ENCODE results near the gene RGS14.
"Not testable (repeated sequence)": the region's sequence is repeated elsewhere in the genome, so short reads cannot be mapped to it uniquely, and the experiment has no call there.

Gene RGS14

DNA sequence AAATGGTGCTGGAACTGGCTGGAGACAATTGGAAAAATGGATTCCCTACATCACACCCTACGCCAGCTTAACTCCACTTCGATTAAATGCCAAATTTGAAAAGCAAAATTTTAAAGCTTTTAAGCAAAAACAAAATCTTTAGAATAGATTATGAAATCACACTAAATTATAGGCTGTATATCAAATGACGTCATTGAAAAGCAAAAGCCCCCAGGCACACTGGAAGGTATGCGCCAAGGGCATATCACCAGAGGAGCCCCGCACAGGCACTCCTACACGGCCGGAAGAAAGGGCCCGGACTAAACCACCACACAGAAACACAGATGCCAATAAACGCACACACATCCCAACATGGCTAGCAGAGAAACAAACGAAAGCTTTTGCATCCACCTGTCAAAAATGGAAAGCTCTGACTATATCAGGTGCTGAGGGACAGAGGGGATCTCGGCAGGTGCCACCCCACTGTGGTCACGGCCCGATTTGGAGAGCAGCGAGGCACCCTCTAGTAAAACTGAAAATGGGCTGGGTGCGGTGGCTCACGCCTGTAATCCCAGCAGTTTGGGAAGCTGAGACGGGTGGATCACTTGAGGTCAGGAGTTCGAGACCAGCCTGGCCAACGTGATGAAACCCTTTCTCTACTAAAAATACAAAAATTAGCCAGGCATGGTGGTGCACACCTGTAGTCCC lies 29.0 kb upstream of the RGS14 start:
- DNase-seq = no peak

DNA sequence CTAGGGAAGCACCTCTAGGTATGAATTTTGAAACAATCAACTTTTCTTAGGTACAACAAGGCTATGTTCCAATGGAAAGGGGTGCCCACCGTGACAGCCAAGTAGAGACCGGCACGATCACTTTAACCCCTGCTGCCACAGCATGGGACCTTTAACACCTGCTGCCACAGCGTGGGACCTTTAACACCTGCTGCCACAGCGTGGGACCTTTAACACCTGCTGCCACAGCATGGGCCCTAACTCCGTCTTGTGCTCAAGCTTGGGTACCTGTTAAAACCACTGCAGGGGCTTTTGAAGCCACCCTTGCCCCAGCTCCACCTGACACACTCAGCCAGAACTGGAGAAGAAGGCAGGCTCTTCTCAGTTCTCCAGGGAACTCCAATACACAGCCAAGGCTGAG lies 27.8 kb upstream of the RGS14 start:
- DNase-seq = no peak

DNA sequence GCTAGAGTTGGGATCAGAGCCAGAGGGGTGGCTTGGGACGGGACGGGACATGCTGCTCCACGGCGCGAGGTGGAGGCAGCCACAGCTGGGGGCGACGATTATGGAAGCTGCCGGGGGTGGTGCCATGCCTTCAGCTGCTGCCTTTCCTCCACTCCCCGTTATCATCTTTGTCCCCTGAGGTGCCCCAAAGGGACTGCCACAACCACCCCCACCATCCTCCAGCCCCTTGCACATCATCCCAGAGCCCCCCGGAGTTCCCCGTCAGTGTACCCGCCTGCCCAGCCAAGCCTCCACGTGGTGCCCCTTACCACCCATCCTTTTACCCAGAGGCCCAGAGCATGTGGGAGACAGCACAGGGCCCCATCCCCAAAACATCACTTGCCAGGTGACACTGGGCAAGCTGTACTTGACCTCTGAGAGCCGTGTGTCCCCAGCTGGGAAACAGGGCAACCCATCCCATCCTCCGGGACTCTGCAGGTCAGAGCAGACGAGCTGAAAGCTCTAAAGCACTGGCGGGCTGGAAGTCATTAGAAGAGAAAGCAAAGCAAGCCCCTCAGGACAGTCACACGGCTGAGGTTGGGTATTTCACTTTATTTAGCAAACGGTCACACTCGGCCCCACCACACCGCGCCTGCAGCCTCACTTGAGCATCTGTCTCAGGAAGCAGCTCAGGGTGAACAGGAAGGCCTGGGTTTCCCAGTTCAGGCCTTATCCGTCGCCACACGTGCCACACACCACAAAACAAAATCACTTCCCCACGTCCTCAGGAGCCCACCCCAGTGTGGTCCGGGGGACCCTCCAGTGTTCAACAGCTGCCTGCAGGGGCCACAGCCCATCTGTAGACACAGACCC lies 26.5 kb upstream of the RGS14 start:
- DNase-seq = no peak

DNA sequence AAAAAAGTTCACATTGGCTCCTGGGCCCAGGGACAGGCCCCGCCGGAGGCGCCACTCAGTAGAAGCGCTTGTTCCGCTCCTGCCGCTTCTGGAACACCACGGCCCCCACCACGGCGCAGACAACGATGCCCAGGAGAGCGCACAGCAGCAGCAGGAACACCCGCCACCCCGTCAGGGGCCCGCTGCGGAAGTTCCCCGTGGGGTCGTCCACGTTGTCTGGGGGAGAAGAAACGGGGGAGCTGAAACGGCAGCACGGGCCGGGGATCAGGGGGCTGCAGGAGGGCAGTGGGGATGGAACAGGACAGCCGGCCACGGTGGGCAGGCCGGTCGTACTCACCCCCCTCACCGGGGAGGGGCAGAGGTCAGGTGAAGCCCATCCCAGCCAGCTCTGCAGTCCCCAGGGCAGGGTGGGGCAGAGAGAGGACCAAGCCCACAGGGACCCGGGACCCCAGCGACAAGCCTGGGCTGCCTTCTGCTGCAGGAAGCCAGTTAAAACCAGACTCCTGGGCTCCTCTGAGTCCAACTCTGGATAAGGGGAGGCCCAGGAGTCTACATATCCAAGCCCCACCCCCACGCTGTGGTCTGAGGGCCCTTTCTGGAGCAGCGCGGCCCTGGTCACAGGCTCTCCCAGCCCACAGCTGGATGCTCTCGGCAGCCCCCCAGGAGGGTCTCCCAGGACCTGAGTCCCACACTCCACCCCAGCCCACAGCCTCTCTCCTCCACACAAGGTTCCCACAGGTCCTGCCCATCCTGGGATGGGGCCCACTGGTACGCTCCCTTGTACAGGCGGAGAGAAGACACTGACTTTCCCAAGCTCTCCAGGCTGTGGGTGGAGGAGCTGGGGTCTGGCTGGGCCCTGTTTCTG lies 25.5 kb upstream of the RGS14 start:
- DNase-seq = no peak

DNA sequence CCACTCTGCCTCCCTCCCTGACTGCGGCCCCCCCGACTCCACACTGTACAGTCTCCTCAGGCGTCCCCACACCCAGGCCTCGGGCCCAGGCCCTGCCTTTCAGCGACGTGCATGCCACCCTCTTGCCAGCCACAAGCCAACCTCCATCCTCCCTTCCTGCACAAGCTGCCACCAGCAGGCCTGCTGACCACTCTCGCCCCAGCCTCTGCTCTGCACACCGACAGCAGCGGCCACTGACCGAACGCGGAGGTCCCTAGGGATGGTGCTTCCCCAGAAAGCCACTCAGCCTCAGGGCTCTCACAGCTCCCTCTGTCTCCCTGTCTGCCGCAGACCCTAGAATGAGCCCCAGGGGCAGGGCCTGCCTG lies 24.8 kb upstream of the RGS14 start:
- no peak for DNase-seq

DNA sequence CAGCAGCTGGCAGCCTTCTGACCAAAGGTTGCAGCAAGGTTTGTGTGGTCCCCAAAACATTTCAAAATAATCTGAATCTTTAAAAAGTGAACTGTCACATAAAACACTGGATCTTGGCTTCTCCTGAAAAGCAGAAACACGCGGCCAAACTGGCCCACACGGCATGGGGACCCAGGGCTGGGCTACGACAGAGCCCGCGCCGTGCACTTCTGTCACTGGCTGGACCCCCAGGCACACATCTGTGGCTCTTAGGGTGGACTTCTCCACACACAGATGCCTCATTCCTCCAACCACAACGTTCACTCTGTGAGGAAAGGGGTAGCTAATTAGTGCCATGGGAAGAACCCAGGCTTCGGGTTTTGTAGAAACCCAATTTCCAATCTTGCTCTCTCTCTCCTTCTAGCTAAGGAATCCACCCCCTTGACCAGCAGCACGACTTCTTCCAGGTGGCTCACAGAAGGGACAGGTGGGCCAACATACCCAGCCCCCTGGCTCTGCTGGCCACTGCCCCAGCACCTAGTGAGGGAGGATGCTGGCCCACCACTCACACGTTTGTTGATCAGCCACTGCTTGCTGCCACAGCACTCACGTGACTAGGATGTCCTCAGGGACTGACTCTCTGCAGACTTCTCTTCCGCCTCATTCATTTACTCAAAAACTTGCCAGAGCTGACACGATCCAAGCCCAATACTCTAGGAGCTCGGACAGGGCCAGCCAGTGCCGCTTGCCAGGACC lies 24.1 kb upstream of the RGS14 start:
- no peak for DNase-seq

DNA sequence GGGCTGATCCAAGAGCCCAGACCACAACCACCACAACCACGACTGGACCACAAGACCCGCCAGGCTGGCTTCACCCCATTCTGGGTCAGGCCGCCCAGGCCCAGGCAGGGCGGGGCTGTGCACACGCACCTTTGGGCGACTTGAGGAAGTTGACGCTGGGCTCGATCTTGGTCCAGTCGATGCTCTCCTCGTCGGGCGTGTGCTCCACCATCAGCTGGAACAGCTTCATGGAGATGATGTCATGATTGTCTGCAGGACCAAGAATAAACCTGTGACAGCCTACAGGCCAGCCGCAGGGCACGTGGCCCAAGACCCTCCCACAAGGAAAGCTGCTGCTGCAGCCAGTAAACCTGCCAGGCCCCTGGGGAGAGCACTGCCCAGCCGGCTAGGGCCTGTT lies 23.6 kb upstream of the RGS14 start:
- no peak for DNase-seq

DNA sequence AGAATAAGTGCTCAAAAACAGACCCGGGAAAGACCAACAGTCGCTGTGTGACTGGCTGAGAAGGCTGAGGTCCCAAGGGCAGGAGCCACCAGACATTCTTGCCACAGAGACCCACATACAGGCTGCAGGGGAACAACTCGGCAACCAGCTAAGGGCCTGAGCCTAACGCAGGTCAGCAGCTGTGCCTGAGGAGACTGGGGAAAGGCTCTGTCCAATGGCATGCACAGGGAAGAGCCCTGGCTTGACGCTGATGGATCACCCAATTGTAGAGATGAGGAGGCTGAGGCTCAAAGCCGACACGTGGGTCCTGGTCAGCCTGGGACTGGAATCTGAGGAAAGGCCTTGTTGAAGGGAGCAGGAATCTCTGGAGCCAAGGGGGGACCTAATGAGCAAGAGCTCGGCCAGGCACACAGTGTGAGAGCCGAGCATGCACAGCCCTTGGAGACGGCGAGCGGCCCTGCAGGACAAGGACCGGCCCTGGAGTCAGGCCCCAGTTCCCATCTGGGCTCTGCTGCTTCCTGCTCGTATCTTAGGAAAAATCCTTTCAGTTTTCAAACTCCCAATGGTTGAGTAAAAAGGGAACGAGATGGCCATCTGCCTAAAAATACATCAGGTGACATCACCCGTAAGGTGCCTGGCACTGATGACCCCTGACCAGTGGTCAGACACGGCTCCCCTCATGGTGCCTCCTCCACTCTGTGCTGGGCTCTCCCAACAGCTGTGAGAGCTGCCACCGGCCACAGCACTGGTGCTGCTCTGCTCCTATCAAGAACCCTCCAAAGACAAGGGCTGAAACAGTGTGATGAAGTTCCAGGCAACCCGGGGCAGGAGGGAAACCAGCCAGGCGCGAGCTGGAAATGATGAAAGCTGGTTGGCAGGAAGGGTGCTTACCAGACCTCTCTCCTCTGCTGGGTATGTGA lies 22.7 kb upstream of the RGS14 start:
- DNase-seq = no peak

DNA sequence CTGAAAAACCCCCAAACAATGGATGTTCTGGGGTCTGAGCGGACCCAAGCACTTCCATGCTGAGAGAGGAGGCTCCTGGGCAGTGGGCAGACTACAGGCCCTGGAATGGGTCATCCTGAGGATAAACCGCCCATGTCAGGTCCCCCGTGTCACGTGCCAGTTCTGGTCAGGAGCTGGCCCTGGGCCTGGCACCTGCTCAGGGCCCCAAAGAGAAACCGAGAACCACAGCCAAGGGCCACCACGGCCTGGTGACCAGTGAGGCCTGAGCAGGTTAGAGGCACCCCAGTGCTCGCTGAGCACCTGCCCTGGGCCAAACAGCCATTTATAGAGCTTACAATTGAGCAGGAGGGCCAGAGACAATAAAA lies 22.0 kb upstream of the RGS14 start:
- DNase-seq = no peak

DNA sequence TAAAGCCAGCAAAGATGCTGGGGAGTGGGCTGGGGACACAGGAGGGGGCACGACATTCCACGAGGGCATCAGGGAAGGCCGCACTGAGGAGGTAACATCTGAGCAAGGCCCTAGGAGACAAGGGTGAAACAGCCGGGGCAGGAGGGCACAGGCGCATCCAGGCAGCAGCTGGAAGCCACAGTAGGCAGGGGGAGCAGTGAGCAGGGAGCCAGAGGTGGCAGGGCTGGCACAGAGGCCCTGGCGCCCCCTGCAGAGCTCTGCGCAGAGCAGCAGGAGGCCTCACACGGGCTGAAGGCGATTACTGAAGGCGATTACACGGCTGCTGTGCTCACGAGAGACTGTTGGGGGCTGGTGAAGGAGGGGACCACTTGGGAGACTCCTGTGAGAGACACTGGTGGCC lies 21.6 kb upstream of the RGS14 start:
- DNase-seq = no peak

DNA sequence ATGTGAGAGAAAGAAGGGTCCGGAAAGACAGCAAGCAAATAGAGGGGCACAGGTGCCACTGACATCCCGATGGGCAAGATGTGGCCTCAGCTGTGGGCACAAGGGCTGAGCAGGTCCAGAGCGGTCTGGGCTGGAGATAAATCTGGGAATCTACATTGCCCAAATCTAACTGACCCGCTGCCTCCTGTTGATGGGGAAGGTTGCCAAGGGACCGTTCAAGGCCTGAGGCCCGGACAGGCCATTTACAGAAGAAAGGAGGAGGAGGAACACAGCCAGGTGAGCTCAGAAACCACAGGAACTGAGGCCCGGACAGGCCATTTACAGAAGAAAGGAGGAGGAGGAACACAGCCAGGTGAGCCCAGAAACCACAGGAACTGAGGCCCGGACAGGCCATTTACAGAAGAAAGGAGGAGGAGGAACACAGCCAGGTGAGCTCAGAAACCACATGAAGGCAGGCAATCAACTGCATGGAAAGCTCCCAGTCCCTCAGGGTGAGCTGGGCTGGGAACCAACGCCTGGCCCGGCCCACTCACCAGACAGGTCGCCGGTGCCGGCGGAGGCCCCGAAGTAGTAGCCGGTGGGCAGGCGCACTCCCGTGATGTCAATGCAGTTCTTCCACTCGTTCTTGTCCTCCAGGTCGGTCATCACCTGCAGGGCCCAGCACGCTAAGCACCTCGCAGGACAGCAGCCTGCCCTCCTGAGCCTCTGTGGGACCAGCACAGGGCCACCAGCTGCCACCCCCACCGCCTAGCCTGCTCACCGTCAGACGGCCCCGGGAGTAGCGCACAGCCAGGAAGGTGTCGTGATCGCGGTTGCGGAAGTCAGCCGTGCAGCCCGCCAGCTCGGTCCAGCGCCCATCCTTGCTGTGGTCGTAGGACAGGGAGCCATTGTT lies 20.9 kb upstream of the RGS14 start:
- DNase-seq = no peak

DNA sequence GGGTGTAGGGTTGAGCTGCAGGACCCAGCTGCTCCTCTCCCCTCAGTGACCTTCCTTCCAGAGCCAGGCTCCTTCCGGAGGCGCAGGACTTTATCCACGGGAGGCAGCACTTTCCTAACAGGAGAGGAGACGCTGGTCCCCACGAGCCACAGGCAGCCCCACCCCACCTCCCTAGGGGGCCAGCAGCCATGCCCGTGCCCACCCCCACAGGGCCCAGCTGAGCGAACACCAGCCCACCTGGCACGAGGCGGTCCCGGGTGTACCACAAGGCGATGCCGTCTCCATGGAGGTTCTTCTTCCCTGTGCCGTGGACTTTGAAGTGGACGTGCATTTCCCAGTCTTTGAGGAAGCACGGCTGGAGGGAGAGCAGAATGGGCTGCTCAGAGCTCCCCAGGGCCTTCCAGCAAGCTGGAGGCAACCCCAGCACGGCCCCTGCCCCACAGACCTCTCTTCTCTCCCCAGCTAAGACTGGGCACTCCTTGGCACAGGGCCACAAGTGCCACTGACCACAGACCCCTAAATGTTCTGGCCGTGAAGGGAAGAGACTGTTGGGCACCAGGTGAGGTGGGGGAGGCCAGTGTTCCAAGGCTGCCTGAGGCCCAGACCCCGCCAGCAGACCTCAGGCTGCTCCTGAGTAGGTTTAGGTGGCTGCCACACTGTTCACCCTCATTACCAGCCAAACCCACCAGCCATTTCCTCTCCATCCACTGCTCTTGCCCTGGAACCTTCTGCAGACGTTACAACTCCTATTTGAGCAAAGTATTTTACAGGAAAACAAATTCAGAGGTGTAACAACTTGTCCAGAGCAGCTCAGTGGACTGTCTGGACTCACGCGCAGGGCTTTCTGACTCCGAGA lies 19.2 kb upstream of the RGS14 start:
- no peak for DNase-seq

DNA sequence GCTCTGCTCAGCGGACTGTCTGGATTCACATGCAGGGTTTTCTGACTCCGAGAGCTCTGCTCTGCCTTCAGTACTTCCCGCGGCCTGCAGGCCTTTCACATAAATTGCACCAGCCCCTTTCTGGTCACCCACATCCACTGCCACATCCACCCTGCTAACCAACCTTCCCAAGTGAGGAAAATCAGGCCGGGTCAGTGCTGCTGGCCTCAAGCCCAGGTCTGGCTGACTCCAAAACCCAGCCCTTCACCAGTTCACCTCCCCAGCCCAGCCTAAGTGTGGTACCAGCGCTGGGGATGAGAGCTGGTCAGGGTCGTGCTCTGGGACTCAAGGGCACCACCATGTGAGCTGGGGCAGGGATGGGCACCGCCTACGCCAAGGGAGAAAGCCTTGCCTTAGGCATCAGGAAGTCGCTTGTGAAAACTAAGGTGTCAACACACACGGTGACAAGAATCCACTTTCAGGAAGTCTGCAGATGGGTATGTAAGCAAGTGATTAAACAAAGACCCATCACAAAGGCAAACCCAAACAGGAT lies 18.6 kb upstream of the RGS14 start:
- DNase-seq = no peak

DNA sequence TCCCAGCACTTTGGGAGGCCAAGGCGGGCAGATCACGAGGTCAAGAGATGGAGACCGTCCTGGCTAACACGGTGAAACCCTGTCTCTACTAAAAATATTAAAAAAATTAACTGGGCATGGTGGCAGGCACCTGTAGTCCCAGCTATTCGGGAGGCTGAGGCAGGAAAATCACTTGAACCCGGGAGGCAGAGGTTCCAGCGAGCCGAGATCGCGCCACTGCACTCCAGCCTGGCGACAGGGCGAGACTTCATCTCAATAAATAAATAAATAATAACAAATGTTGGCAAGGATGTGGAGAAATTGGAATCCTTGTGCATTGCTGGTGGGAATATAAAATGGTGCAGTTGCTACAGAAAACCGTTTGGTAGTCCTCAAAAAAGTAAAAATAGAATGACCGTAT lies 14.7 kb upstream of the RGS14 start:
- DNase-seq = not testable (repeated sequence)

DNA sequence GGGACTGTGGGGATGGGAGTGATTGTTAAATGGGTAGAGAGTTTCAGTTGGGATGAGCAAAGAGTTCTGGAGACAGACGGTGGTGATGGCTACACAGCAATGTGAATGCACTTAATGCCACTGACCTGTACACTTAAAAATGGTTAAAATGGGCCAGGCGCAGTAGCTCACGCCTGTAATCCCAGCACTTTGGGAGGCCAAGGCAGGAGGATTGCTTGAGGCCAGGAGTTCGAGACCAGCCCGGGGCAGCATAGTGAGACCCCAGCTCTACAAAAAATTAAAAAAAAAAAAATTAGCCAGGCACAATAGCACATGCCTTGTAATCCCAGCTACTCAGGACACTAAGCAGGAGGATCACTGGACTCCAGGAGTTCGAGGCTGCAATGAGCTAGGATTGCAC lies 13.9 kb upstream of the RGS14 start:
- no peak for DNase-seq

DNA sequence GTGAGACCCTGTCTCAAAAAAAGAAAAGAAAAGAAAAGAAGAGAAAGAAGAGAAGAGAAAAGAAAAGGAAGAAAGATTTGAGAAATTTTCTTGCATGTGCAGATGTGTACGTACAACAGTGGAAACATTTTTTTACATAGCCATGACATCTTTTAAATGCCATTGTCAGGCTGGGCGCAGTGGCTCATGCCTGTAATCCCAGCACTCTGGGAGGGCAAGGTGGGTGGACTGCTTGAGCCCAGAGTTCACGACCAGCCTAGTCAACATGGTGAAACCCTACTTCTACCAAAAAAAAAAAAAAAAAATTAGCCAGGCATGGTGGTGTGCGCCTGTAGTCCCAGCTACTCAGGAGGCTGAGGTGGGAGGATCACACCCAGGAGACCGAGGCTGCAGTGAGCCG lies 12.8 kb upstream of the RGS14 start:
- DNase-seq = no peak

DNA sequence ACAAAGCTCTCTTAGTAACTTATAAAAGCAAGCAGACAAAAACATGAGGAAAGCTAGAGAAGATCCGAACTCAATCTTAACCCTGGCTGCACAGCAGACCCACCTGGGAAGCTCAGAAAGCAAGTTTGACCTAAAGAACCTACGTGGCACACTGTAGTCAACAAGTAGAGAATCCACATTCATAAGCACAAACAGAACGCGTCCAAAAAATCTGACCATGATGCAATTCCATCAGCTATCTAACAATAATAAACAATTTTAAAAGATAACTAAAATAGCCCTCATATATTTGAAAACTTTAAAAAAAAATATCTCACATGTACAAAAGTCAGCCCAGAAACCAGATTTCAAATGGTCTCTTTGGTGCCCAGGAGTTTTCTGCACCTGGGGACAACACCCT lies 10.9 kb upstream of the RGS14 start:
- no peak for DNase-seq

DNA sequence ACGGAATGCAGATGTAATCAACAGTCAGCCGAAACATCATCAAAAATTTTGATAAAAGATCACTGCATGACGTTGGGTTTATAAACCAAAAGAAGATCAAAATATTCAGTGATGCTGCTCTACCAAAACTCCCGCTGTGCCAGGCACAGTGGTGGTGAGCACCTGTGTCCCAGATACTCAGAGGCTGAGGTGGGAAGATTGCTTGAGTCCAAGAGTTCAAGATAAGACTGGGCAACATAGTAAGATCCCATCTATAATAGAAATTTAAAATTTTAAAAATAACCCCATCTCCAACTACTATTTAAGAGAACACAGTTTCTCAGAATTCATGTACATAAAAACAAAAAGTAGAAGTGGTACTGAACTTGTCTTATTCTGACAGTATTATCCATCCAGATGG lies 10.0 kb upstream of the RGS14 start:
- DNase-seq = no peak

DNA sequence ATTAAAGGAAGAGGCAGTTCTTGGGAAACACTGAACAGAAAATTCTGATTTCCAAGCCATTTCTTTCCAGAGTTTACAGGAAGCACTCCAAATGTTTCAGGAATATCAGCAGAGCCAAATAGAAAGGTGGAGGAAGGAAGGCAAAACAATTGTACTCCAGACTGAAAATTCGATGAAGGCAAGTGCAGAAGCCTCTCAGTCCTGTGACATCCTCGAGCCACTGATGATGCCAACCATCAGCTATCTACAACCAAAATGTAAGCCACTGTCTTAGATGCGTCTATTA lies 8.4 kb upstream of the RGS14 start:
- DNase-seq = no peak

DNA sequence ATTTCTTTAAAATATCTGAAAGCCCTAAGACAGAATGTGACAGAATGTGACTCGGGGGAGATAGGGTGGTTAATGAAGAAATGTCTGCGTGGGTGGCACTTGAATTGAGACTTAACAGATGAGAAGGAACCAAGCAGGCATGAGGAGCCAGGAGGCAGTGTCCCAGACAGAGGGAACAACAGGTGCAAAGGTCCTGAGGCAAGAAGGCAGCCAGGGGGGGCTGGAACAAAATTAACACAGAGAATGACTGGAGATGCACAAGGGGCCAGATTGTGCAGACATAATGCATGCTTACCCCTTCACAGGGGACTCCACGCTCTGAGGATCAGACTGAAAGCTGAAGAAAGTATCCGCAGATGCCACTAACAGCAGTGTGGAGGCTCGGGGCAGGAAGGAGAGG lies 8.0 kb upstream of the RGS14 start:
- no peak for DNase-seq

All from activated CD4-positive, alpha-beta T cell treated with anti-CD3 and anti-CD28 coated beads for 1 hour (primary cell).